Stimulated activated CD4-positive, alpha-beta T cell treated with anti-CD3 and anti-CD28 coated beads, Interleukin-2, amount 100 ng/mL, for 4 hours (primary cell): Measurements from ENCODE around the gene RAB33A.
A peak's percentile ranks its signal among the peaks of the same experiment; 100 is the strongest.

Source experiments
- DNase-seq: peaks from one replicate; pipeline ENCODE4 v3.0.0-alpha.2; 2020; ENCODE audit warnings: low read depth

RAB33A gene

GRCh38 chrX:130171446-130172126 is at the start of gene RAB33A:
RAB33A (plus strand) TSS chrX:130171962; CDS start chrX:130172063, 101 bp downstream.
- DNase-seq, result no peak

GRCh38 chrX:130124577-130124976 is 47.2 kb upstream of the RAB33A start:
- no peak for DNase-seq

- no peak for DNase-seq
These were observed 46.5 kb upstream of the RAB33A start for GRCh38 chrX:130125091-130125874.

GRCh38 chrX:130130990-130131389 is 40.8 kb upstream of the RAB33A start:
- DNase-seq, result no peak

GRCh38 chrX:130136496-130136895 is 35.3 kb upstream of the RAB33A start:
- DNase-seq, result no peak

GRCh38 chrX:130136961-130137360 is 34.8 kb upstream of the RAB33A start:
- DNase-seq, result no peak

- DNase-seq, result no peak
These were observed 32.1 kb upstream of the RAB33A start for GRCh38 chrX:130139474-130140201.

- no peak for DNase-seq
These were observed 27.3 kb upstream of the RAB33A start for GRCh38 chrX:130144509-130144908.

- DNase-seq, result no peak
These were observed 26.6 kb upstream of the RAB33A start for GRCh38 chrX:130145123-130145522.

- no peak for DNase-seq
These were observed 24.1 kb upstream of the RAB33A start for GRCh38 chrX:130147631-130148030.

- no peak for DNase-seq
These were observed 16.2 kb upstream of the RAB33A start for GRCh38 chrX:130155564-130155963.

- DNase-seq, result no peak
These were observed 13.5 kb upstream of the RAB33A start for GRCh38 chrX:130158311-130158710.

- DNase-seq, result no peak
These were observed 12.0 kb upstream of the RAB33A start for GRCh38 chrX:130159776-130160175.

GRCh38 chrX:130162094-130162735 is 9.5 kb upstream of the RAB33A start:
- no peak for DNase-seq

GRCh38 chrX:130163398-130163797 is 8.4 kb upstream of the RAB33A start:
- DNase-seq, result no peak

- DNase-seq, result no peak
These were observed 6.5 kb upstream of the RAB33A start for GRCh38 chrX:130165181-130165702.

- DNase-seq, result peak; percentile 75
These were observed 5.9 kb upstream of the RAB33A start, which contains the start of gene AIFM1 for GRCh38 chrX:130165703-130166502. AIFM1 (minus strand) TSS chrX:130165841; CDS start chrX:130165656, 185 bp downstream.

GRCh38 chrX:130166503-130166777 is 5.3 kb upstream of the RAB33A start:
- DNase-seq, result no peak

GRCh38 chrX:130167040-130167439 is 4.7 kb upstream of the RAB33A start:
- DNase-seq, result no peak

- peak; percentile 27 for DNase-seq
These were observed 863 bp upstream of the RAB33A start for GRCh38 chrX:130170752-130171445.
